Retinal pigment epithelial cell (primary cell): ENCODE data around the gene RGL1.

Source experiments
- DNase-seq: peaks from one replicate; pipeline ENCODE4 v3.0.0-alpha.2; 2010; ENCODE audit warnings: low read depth
- H3K4me3 ChIP-seq: 2 replicates; pipeline ENCODE4 v1.5.1; 2011; ENCODE audit warnings: mild to moderate bottlenecking, low read length, control low read depth, moderate library complexity
- TF ChIP-seq, protein P1 (sequence below): conservative IDR thresholded peaks from 2 replicates; pipeline ENCODE4 v1.5.1; 2011; ENCODE audit warnings: low read depth, low read length, control low read depth, inconsistent platforms

Gene RGL1

DNA sequence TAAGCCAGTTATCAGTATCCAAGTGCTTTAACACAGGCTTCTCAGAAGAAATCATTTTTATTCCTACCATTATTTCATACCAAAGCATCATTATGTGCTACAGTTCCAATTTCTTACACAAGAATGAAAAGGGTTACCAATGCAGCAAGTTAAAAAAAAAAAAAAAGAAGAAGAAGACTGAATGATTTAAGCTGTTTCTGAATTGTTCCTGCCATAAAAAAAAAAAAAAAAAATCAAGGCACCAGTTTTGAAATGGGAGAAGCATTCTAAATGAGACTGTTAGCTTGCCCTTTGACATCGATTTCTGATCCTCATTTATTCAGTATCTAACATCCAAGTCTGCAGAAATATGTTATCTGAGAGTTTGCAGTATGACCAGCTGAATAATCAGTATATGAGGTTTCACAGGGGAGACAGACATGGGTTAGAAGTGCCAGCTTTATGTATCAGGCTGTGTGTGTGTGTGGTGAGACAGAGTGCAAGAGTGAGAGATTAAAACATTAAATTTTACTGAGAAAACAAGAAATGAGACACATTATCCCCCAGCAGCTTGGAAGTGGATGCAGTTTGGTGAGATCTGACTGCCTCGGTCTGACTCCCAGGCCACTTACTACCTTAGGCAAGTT lies 126.8 kb downstream of the RGL1 start:
- DNase-seq = no peak
- no peak overlapping the region for H3K4me3 ChIP-seq
- TF ChIP-seq, protein P1, sequence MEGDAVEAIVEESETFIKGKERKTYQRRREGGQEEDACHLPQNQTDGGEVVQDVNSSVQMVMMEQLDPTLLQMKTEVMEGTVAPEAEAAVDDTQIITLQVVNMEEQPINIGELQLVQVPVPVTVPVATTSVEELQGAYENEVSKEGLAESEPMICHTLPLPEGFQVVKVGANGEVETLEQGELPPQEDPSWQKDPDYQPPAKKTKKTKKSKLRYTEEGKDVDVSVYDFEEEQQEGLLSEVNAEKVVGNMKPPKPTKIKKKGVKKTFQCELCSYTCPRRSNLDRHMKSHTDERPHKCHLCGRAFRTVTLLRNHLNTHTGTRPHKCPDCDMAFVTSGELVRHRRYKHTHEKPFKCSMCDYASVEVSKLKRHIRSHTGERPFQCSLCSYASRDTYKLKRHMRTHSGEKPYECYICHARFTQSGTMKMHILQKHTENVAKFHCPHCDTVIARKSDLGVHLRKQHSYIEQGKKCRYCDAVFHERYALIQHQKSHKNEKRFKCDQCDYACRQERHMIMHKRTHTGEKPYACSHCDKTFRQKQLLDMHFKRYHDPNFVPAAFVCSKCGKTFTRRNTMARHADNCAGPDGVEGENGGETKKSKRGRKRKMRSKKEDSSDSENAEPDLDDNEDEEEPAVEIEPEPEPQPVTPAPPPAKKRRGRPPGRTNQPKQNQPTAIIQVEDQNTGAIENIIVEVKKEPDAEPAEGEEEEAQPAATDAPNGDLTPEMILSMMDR = no peak

- H3K4me3 ChIP-seq = no peak overlapping the region
- TF ChIP-seq, protein P1 = no peak
- peak; percentile 48 for DNase-seq
Observed at GRCh38 chr1:183932412-183932811, 127.5 kb downstream of the RGL1 start.

GRCh38 chr1:183933528-183934179 lies 128.7 kb downstream of the RGL1 start:
- TF ChIP-seq, protein P1 = no peak
- H3K4me3 ChIP-seq = no peak overlapping the region
- DNase-seq = no peak

DNA sequence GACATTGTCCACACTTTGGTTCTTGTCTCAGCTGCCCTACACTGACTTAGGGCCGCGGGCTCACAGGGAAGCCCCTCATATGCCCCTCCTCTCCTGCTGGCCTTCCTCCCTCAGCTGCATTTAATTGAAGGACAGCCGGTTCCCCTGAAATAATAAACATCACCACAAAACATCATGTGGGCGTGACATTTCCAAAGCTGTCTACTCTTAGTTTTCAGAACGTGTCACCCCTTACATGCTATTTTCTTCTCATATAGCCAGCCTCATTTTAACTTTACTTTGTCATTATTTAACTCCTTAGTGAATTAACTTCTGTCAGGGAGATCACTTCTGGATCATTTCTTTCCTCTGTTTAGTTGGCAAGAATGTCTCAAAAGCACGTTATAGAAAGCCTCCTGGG lies 129.4 kb downstream of the RGL1 start:
- DNase-seq = no peak
- TF ChIP-seq, protein P1 = no peak
- no peak overlapping the region for H3K4me3 ChIP-seq

DNA sequence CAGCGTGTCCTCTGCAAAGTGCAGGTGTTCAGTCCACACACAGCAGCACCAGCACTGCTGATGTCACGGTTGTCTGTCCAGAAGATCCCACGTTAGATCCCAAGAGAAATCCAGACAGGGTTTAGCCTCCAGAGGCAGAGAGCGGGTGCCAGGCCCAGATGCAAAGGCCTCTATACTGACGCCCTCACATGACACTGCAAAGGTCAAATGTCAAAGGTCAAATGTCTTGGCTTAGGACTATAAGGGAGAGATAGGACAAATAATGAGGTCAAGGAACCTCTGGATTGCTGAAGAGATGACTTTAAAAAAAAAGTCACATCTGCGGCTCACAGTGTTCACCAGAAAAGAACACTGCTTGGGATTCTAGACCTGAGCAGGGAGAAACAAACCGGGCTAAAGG lies 131.1 kb downstream of the RGL1 start:
- TF ChIP-seq, protein P1 = no peak
- DNase-seq = no peak
- no peak overlapping the region for H3K4me3 ChIP-seq

- DNase-seq = no peak
- H3K4me3 ChIP-seq = no peak overlapping the region
- TF ChIP-seq, protein P1 = no peak
Observed at GRCh38 chr1:183936791-183937190, 131.9 kb downstream of the RGL1 start.

DNA sequence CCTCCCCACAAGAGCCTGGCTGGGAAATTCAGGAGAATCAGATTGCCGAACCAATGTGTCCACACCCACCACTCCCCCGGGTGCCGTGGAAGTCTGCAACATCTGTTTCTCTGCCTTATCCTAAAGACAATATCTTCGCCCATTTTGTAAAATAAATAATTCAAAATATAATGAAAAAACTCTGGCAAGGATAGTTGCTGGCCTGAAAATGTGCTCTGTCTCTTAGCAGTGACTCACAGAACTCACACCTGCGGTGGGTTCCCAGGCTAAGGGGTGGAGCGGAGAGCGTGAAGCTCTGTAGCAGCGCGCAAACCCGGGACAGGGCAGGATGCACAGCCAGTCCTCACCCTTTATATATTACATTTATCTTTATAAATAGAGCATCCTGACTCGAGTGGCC lies 132.7 kb downstream of the RGL1 start:
- TF ChIP-seq, protein P1 = no peak
- no peak for DNase-seq
- H3K4me3 ChIP-seq = no peak overlapping the region
